GM12878 (cell line): ENCODE data around the gene PGLYRP1. TPM values are rescaled to one million over a fixed set of nuclear protein-coding genes. Genes with fewer than 3 reads are reported as not detected.

ENCODE experiments used
- ATAC-seq: fragments of 200-7000 bp; cut with Tn5 transposase; 3 replicates; pipeline ENCODE4 v1.9.1; 2020; ENCODE audit warnings: mild to moderate bottlenecking, moderate library complexity
- BruUV-seq: library from RNA; stranded (reverse); fragments of 400-500 nt; replicated peaks from 2 replicates; lab custom pipeline; 2021; lab: Mats Ljungman, UMichigan
- CTCF ChIA-PET: fragments of 300-600 bp; sonication (Branson Sonifier 250); formaldehyde crosslinking; extraction: SDS; loops from one replicate; lab custom pipeline; 2021; ENCODE audit warnings: inconsistent platforms; lab: Yijun Ruan, JAX
- POLR2A ChIA-PET: fragments of 350-600 bp; formaldehyde crosslinking; extraction: SDS; loops from one replicate; lab custom pipeline; 2021; ENCODE audit warnings: inconsistent platforms; lab: Charles Lee
- RAD21 ChIA-PET: fragments of 300-600 bp; sonication (Branson Sonifier 250); formaldehyde crosslinking; loops from one replicate; lab custom pipeline; 2023; ENCODE audit warnings: antibody characterized with exemption; ENCODE audit not compliant: unreplicated experiment; lab: Charles Lee
- SMC1A ChIA-PET: fragments of 300-600 bp; sonication (Branson Sonifier 250); formaldehyde crosslinking; loops from one replicate; lab custom pipeline; 2023; ENCODE audit not compliant: unreplicated experiment, uncharacterized antibody; lab: Charles Lee
- DNase-seq: peaks from one replicate; pipeline ENCODE4 v3.0.0-alpha.2; 2011; ENCODE audit warnings: low read depth, low spot score
- FAIRE-seq: peaks from 3 replicates; lab custom pipeline; 2011; peaks lifted over from hg19 to GRCh38; lab: Jason Lieb, UNC
- H2AFZ ChIP-seq: 2 replicates; pipeline ENCODE4 v1.6.0; 2011; ENCODE audit warnings: low read depth, low read length, control low read depth; ENCODE audit not compliant: control insufficient read depth
- H3K27ac ChIP-seq: 2 replicates; pipeline ENCODE4 v1.5.1; 2011; ENCODE audit warnings: control low read depth; ENCODE audit not compliant: control insufficient read depth, insufficient read depth
- H3K27me3 ChIP-seq, 2 experiments: replicated peaks in 1 of 2; 2 replicates each; pipeline versions ENCODE4 v1.6.0 to v1.6.1; 2011; ENCODE audit warnings: low read length in 1 of 2; ENCODE audit not compliant: control insufficient read depth in 2 of 2, insufficient read depth in 2 of 2
- H3K36me3 ChIP-seq, 2 experiments: 2 replicates each; pipeline ENCODE4 v1.5.1; 2011; ENCODE audit warnings: low read length in 1 of 2; ENCODE audit not compliant: control insufficient read depth in 2 of 2, insufficient read depth in 2 of 2
- H3K4me1 ChIP-seq: 2 replicates; pipeline ENCODE4 v1.6.1; 2011; ENCODE audit warnings: mild to moderate bottlenecking, low read length, moderate library complexity, mixed read lengths; ENCODE audit not compliant: control insufficient read depth, insufficient read depth
- H3K4me2 ChIP-seq: 2 replicates; pipeline ENCODE4 v1.6.0; 2011; ENCODE audit warnings: control low read depth; ENCODE audit not compliant: control insufficient read depth, insufficient read depth
- H3K4me3 ChIP-seq: fragments of 200-600 bp; sonication (generic); 2 replicates; pipeline ENCODE4 v1.5.1; 2016
- H3K79me2 ChIP-seq: 2 replicates; pipeline ENCODE4 v1.6.0; 2011; ENCODE audit warnings: low read length; ENCODE audit not compliant: control insufficient read depth, insufficient read depth
- H3K9ac ChIP-seq: 2 replicates; pipeline ENCODE4 v1.8.0; 2011; ENCODE audit warnings: low read length, control low read depth, mixed read lengths; ENCODE audit not compliant: control insufficient read depth, insufficient read depth
- H3K9me3 ChIP-seq: replicated peaks from 3 replicates; pipeline ENCODE4 v1.5.1; 2011; ENCODE audit warnings: mild to moderate bottlenecking, low read length; ENCODE audit not compliant: control insufficient read depth, insufficient read depth
- H4K20me1 ChIP-seq: 2 replicates; pipeline ENCODE4 v1.6.0; 2011; ENCODE audit not compliant: control insufficient read depth, insufficient read depth
- CTCF ChIP-seq, 3 experiments: IDR thresholded peaks in 2 of 3; conservative IDR thresholded peaks in 1 of 3; 2 replicates each; pipeline ENCODE4 v1.5.1; 2011; ENCODE audit warnings: low read depth in 3 of 3, low read length in 3 of 3, mild to moderate bottlenecking in 3 of 3, control low read depth in 2 of 3, moderate library complexity in 2 of 3, inconsistent platforms in 1 of 3, mixed read lengths in 1 of 3; ENCODE audit not compliant: control insufficient read depth in 2 of 3, insufficient read depth in 1 of 3; ENCODE audit errors: extremely low read depth in 1 of 3
- GABPA ChIP-seq: IDR thresholded peaks from 2 replicates; pipeline ENCODE4 v1.6.1; 2014; ENCODE audit warnings: antibody characterized with exemption, low read depth, mild to moderate bottlenecking, inconsistent platforms
- HCFC1 ChIP-seq: fragments of 150-350 bp; IDR thresholded peaks from 2 replicates; pipeline ENCODE4 v1.6.1; 2014; ENCODE audit warnings: low read length
- KAT2A ChIP-seq: conservative IDR thresholded peaks from 2 replicates; pipeline ENCODE4 v1.6.1; 2011; ENCODE audit warnings: low read depth, low read length; ENCODE audit not compliant: control insufficient read depth
- LARP7 ChIP-seq: fragments of 450-650 bp; IDR thresholded peaks from 2 replicates; pipeline ENCODE4 v1.6.1; 2017; ENCODE audit warnings: mild to moderate bottlenecking
- NR2C2 ChIP-seq: IDR thresholded peaks from 2 replicates; pipeline ENCODE4 v1.6.1; 2011; ENCODE audit warnings: borderline replicate concordance, low read depth; ENCODE audit not compliant: control insufficient read depth, insufficient read length
- SMC3 ChIP-seq: IDR thresholded peaks from 2 replicates; pipeline ENCODE4 v1.6.1; 2011; ENCODE audit warnings: low read length, improper control_type of control experiment, borderline replicate concordance
- SP1 ChIP-seq: IDR thresholded peaks from one replicate; pipeline ENCODE4 v1.6.1; 2011; ENCODE audit warnings: low read depth, low read length
- STAT3 ChIP-seq: IDR thresholded peaks from 2 replicates; pipeline ENCODE4 v1.6.1; 2011; ENCODE audit warnings: low read depth, low read length, improper control_type of control experiment
- TCF12 ChIP-seq: IDR thresholded peaks from 2 replicates; pipeline ENCODE4 v1.6.1; 2011; ENCODE audit warnings: low read depth, mild to moderate bottlenecking, low read length
- ZBED1 ChIP-seq: IDR thresholded peaks from 2 replicates; pipeline ENCODE4 v1.6.1; 2016; ENCODE audit warnings: borderline replicate concordance
- WGBS: methylation state at CpG from one replicate; pipeline ENCODE4 v1.1.6; 2016; ENCODE audit warnings: low lambda C conversion rate; ENCODE audit not compliant: insufficient replicate concordance, insufficient coverage; ENCODE audit errors: missing lambda C conversion rate; 5-methylcytosine and 5-hydroxymethylcytosine counted together
- in situ Hi-C: fragments of 300-500 bp; cut with MboI; formaldehyde crosslinking; loops from 9 replicates; pipeline ENCODE4 v1.14.3; 2018; ENCODE audit warnings: mixed read lengths
- intact Hi-C: fragments of 100-400 bp; cut with micrococcal nuclease; formaldehyde crosslinking; loops from one replicate; pipeline ENCODE4 v1.14.2; 2022; ENCODE audit not compliant: unreplicated experiment
- polyA plus RNA-seq, 11 experiments: library from polyadenylated mRNA; depleted of rRNA in 4 of 11; unstranded in 6 of 11; stranded (reverse) in 5 of 11; fragments of >200 nt; fragmentation: Nextera tagmentation in 4 of 11; fragmentation: Illumina TruSeq in 1 of 11; extraction: Ambion mirVana in 4 of 11; extraction: Trizol in 1 of 11; gene quantifications; 1 replicate in 1 of 11; 2 replicates in 10 of 11; pipeline versions ENCODE4 v1.2.1 to v1.2.3, GENCODE V29; 2011 to 2016; ENCODE audit warnings: inconsistent platforms in 2 of 11, missing spikeins in 2 of 11, low read depth in 1 of 11
- total RNA-seq, 4 experiments: library from RNA; depleted of rRNA in 3 of 4; stranded (reverse); fragments of >200 nt in 3 of 4; fragmentation: Illumina TruSeq in 1 of 4; extraction: Trizol in 1 of 4; gene quantifications; 2 replicates each; pipeline versions ENCODE4 v1.2.1 to v1.2.3, GENCODE V29; 2013 to 2021
- TF ChIP-seq, protein P1 (sequence below): IDR thresholded peaks from 2 replicates; pipeline ENCODE4 v1.6.1; 2012; ENCODE audit warnings: mild to moderate bottlenecking, low read depth, low read length

PGLYRP1 gene
- total and polyA plus RNA-seq, 10 of the 15 experiments (the other 5 are each of a cell fraction or from before 2014, with no cell fraction given), result 0.30 TPM; not detected in 9

GRCh38 chr19:46049597-46049996, 26.7 kb upstream of the PGLYRP1 start:
- H4K20me1 ChIP-seq, result no peaks in the 10 kb centered on the region
- H3K9me3 ChIP-seq, result no peaks in the 10 kb centered on the region
- H3K79me2 ChIP-seq, result no peaks in the 10 kb centered on the region
- no peak overlapping the region for H3K27ac ChIP-seq
- in situ Hi-C loops (no loop called here), intact Hi-C loops (no loop called here)
- WGBS, result 43% methylated on average over 7 of the region's 7 CpGs
- BruUV-seq, result no TSS peak
- ChIA-PET RAD21 (interaction anchor here (0.9 kb wide), 1 partner anchor 21 kb away, joined by 4 read pairs; no protein-coding TSS in a partner anchor), SMC1A (interaction anchor here (1.0 kb wide), 1 partner anchor 216 kb away, joined by 3 read pairs; no protein-coding TSS in a partner anchor), POLR2A (no interaction called here), CTCF (interaction anchor here (0.5 to 2.0 kb wide), 5 partner anchors 8 to 216 kb away, joined by 3 to 11 read pairs (median 5); no protein-coding TSS in a partner anchor)
- H3K9ac ChIP-seq, result no peak overlapping the region
- no peak for DNase-seq
- no peak for FAIRE-seq
- H3K4me2 ChIP-seq, result no peak overlapping the region
- H3K36me3 ChIP-seq, result no peaks in the 10 kb centered on the region
- H2AFZ ChIP-seq, result no peak overlapping the region
- H3K4me1 ChIP-seq, result no peaks in the 10 kb centered on the region
- TF ChIP-seq GABPA (no peak), SMC3 (peak; percentile 8; the same call in 1 of the 2 replicates), CTCF (IDR thresholded peaks at IDR 0.05 in 2 of 3, conservative IDR thresholded peaks at IDR 0.05 in 1 of 3; ENCODE audit: control insufficient read depth in 2 of 3, extremely low read depth in 1 of 3, insufficient read depth in 1 of 3, low read depth in 3 of 3, low read length in 3 of 3) (peak; percentile 22 to 33 (median 23); a peak in 2 of 6 replicates)
- H3K4me3 ChIP-seq, result no peak overlapping the region
- 0 out of 4 replicates have a peak, but pooled peaks cover 0 to 2% of the 10 kb centered on the region in 2 experiments for H3K27me3 ChIP-seq
- ATAC-seq, result no peak

DNA sequence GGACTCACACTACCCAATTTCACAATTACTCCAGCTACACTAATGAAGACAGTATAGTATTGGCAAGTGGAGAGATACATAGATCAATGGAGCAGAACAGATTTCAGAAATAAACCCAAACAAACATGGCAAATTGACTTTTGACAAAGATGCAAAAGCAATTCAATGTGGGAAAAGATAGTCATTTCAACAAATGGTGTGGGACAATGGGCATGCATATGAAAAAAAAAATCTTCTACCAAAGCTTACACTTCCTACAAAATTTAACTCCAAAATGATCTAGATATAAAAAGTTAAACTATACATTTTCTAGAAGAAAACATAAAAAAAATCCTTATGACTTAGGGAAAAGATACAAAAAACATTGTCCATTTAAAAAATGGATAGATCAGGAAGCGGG, 20.7 kb upstream of the PGLYRP1 start:
- no TSS peak for BruUV-seq
- no peak for ATAC-seq
- H3K4me3 ChIP-seq, result no peak overlapping the region
- no peak overlapping the region for H2AFZ ChIP-seq
- POLR2A ChIA-PET, result no interaction called here
- H3K4me1 ChIP-seq, result no peaks in the 10 kb centered on the region
- DNase-seq, result no peak
- H3K27me3 ChIP-seq, result peaks cover 3 to 5% of the 10 kb centered on the region in 2 experiments; a peak in 3 of 4 replicates
- no peaks in the 10 kb centered on the region for H3K36me3 ChIP-seq
- intact Hi-C loops, result no loop called here
- no peak overlapping the region for H3K9ac ChIP-seq
- no peak overlapping the region for H3K4me2 ChIP-seq
- no peaks in the 10 kb centered on the region for H3K9me3 ChIP-seq
- H3K79me2 ChIP-seq, result no peaks in the 10 kb centered on the region
- SMC1A ChIA-PET, result interaction anchor here (2.2 kb wide), 1 partner anchor 15 kb away, joined by 8 read pairs; no protein-coding TSS in a partner anchor
- no peak overlapping the region for H3K27ac ChIP-seq
- CTCF ChIA-PET, result interaction anchor here (0.5 to 1.5 kb wide), 5 partner anchors 14 to 469 kb away, joined by 3 to 6 read pairs (median 3); no protein-coding TSS in a partner anchor
- in situ Hi-C loops, result no loop called here
- H4K20me1 ChIP-seq, result no peaks in the 10 kb centered on the region
- RAD21 ChIA-PET, result no interaction called here
- FAIRE-seq, result no peak
- WGBS, result 44% methylated on average over 1 of the region's 1 CpG
- TF ChIP-seq KAT2A (no peak), SP1 (no peak), HCFC1 (no peak), TCF12 (no peak), NR2C2 (no peak), LARP7 (no peak), STAT3 (no peak), ZBED1 (no peak)
- TF ChIP-seq, protein P1, sequence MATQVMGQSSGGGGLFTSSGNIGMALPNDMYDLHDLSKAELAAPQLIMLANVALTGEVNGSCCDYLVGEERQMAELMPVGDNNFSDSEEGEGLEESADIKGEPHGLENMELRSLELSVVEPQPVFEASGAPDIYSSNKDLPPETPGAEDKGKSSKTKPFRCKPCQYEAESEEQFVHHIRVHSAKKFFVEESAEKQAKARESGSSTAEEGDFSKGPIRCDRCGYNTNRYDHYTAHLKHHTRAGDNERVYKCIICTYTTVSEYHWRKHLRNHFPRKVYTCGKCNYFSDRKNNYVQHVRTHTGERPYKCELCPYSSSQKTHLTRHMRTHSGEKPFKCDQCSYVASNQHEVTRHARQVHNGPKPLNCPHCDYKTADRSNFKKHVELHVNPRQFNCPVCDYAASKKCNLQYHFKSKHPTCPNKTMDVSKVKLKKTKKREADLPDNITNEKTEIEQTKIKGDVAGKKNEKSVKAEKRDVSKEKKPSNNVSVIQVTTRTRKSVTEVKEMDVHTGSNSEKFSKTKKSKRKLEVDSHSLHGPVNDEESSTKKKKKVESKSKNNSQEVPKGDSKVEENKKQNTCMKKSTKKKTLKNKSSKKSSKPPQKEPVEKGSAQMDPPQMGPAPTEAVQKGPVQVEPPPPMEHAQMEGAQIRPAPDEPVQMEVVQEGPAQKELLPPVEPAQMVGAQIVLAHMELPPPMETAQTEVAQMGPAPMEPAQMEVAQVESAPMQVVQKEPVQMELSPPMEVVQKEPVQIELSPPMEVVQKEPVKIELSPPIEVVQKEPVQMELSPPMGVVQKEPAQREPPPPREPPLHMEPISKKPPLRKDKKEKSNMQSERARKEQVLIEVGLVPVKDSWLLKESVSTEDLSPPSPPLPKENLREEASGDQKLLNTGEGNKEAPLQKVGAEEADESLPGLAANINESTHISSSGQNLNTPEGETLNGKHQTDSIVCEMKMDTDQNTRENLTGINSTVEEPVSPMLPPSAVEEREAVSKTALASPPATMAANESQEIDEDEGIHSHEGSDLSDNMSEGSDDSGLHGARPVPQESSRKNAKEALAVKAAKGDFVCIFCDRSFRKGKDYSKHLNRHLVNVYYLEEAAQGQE, result no peak
